Activated effector memory CD4-positive, alpha-beta T cell treated with anti-CD3 and anti-CD28 coated beads, Interleukin-2, amount 50 U/mL, for 16 hours (primary cell): Measurements from ENCODE around the gene EML1.

Source experiments
- DNase-seq: peaks from one replicate; pipeline ENCODE4 v3.0.0-alpha.2; 2020

Gene EML1, protein sequence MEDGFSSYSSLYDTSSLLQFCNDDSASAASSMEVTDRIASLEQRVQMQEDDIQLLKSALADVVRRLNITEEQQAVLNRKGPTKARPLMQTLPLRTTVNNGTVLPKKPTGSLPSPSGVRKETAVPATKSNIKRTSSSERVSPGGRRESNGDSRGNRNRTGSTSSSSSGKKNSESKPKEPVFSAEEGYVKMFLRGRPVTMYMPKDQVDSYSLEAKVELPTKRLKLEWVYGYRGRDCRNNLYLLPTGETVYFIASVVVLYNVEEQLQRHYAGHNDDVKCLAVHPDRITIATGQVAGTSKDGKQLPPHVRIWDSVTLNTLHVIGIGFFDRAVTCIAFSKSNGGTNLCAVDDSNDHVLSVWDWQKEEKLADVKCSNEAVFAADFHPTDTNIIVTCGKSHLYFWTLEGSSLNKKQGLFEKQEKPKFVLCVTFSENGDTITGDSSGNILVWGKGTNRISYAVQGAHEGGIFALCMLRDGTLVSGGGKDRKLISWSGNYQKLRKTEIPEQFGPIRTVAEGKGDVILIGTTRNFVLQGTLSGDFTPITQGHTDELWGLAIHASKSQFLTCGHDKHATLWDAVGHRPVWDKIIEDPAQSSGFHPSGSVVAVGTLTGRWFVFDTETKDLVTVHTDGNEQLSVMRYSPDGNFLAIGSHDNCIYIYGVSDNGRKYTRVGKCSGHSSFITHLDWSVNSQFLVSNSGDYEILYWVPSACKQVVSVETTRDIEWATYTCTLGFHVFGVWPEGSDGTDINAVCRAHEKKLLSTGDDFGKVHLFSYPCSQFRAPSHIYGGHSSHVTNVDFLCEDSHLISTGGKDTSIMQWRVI

DNA sequence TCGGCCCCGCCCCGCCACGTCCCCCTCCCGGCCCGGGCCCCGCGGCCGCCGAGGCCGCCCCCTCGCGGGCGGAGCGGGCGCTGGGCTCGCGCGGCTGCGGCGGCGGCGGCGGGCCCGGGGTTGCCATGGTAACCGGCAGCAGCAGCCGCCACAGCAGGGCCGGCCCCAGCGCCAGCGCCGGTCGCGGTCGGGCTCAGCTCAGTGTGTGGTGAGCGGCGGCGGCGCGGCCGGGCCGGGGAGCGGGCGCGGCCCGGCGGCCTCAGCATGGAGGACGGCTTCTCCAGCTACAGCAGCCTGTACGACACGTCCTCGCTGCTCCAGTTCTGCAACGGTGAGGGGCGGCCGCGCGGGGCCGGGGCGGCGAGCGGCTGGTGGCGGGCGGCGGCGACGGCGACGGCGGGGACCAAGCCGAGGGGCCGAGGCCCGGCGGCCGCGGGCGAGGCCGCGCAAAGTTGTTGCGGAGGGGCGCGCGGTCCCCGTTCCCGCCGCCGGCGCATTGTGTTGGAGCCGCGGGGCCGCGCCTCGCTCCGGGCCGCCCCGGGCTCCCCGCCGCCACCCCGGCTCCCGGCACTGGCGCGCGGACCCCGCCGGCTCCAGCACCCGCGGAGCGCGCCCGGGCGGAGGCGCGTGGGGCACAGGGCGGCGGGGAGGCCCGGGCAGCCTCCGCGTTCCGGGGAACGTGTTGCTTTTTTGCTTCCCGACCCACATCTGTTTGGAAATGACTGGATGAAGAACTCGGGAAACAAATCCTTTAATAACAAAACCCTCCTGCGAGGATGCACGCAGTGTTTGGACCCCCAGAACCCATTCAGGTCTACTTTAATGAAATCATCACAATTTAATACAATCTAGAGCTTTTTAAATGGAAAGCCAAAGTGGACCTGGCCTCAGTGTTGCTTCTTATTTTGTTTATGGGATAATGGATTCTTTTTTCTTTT is at the start of gene EML1:
Gene EML1 (plus strand): TSS at position 201 of the 938 bp plus-strand sequence. CDS start 64 bp downstream, at position 265.
- peak; percentile 89 for DNase-seq

GRCh38 chr14:99744199-99744872 is 48.9 kb upstream of the EML1 start:
- no peak for DNase-seq

- DNase-seq = no peak
These were observed 48.4 kb upstream of the EML1 start for GRCh38 chr14:99744873-99745224.

- DNase-seq = no peak
These were observed 47.8 kb upstream of the EML1 start for GRCh38 chr14:99745307-99745951.

- no peak for DNase-seq
These were observed 46.0 kb upstream of the EML1 start for GRCh38 chr14:99747167-99747566.

- no peak for DNase-seq
These were observed 45.5 kb upstream of the EML1 start for GRCh38 chr14:99747582-99748330.

- DNase-seq = no peak
These were observed 44.7 kb upstream of the EML1 start for GRCh38 chr14:99748529-99748928.

DNA sequence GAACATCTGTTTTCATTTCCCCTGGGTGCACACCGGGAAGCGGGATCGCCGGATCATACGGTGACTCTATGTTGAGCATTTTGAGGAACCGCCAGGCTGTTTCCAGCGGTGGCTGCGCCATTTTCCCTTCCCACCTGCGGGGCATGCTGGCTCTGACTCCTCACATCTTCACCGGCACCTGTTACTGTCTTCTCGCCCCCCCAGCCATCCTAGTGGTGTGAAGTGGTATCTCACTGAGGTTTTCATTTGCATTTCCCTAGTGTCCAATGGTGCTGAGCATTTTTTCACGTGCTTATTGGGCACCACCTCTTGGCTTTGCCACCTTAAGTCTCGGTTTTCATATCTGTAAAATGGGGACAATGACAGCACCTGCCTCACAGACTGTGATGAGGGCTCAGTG is 44.1 kb upstream of the EML1 start:
- no peak for DNase-seq

- DNase-seq = no peak
These were observed 43.2 kb upstream of the EML1 start for GRCh38 chr14:99749763-99750715.

GRCh38 chr14:99750746-99751450 is 42.3 kb upstream of the EML1 start:
- DNase-seq = no peak

GRCh38 chr14:99751539-99752485 is 41.4 kb upstream of the EML1 start:
- no peak for DNase-seq

DNA sequence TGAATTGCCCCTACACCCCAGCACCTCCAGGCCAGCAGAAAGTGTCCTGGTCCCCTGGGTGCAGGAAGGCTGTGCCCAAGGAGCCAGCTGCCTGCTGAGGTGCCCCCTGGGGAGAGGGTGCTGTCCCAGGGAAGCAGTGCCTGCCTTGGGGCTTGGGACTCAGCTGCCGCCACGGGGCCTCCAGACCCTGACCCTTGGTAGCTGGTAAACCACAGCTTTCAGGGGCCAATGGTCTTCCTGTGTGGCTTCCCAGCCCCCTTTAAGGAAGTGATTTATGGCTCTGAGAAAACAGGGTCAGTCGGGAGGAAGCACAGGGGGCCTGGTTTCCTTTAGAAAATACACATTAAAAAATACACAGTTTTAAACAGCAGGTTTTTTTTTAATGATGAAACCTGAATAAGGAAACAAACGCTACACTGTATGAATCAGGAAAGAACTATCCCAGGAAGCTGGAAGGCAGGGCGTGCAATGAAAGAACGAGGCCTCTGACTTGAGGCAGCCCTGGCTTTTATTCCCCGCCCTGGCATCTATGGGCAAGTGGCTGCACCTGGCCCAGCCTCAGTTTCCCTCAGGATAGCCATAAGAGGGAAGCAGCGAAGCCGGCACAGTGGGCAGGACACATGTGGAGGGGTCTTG is 40.6 kb upstream of the EML1 start:
- DNase-seq = no peak

GRCh38 chr14:99753225-99754140 is 39.7 kb upstream of the EML1 start:
- DNase-seq = no peak

DNA sequence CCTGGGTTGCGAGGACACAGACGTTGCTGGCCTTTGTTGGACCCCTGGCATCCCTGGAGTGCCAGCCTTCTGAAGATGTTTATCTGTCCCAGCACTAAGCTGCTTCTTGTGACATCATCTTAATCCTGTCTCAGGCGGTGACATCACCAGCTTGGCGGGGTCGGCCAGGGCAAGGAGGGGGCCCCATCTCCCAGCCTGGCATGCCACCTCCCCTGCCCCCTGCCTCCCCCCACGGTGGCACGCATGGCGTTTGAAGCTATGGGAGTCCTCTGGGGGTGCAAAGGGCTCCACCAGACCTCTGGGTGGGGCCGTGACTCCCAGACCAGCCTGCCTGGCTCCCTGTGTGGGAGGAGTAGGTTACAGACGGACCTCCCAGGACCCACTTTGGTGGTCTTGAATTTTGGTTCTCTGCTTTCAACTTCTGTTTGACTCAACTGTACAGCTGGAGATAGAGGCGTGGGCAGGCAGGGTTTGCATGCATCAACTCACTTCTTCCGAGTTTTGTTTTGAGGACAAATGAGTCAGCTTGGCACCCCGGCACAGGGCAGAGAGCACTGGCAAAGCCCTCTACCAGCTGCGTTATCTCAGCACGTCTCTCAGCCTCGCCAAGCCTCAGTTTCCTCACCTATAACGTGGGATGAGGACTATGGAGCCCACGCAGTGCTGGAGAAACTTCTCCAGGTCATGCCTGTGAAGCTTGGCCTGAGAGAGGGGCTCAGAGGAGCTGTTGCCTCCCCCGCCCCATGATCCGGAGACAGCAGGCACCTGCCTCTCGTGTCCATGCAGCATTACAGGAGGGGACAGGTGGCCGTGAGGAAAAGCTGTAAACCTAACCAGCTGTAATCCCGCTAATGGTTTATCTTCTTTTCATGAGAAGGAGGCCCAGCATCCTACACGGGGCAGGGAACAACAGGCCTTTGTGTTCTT is 38.8 kb upstream of the EML1 start:
- DNase-seq = no peak

DNA sequence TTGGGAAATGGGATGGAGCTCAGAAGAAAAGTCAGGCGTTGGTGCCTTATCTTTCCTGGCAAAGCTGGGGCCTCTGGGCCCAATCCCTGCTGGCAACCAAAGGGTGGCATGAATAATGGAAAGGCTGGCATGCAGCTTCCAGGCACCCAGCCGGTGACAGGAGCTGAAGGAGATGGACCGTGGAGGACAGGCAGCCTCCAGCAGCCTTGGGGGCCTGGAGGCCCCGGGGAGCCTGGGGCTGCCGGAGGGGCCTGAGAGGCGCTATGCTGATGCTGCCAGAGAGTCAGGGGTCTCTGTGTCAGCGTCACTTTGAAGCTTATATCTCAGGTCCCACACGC is 38.2 kb upstream of the EML1 start:
- no peak for DNase-seq
